ENCODE results near the gene SALL3.

The SALL3 gene

GRCh38 chr18:78979730-78980278 is at the start of gene SALL3:
Gene SALL3, plus strand, starts transcription at chr18:78979818. Its CDS starts 457 bp downstream, at chr18:78980275.
- no peaks in the 10 kb centered on the region for H3K36me3 ChIP-seq (ENCODE audit: insufficient read depth, low read length)
- no peak for TF ChIP-seq POLR2AphosphoS5 (IDR thresholded peaks at IDR 0.05; ENCODE audit: borderline replicate concordance, low read depth, low read length)
- no peak for TF ChIP-seq FOXP2 (optimal IDR thresholded peaks at IDR 0.05; ENCODE audit: control extremely low read depth, extremely low read length, insufficient read depth)
- TF ChIP-seq EZH2 (IDR thresholded peaks at IDR 0.05): no peak
- DNase-seq (ENCODE audit: low read depth, low spot score): no peak
- H3K9me3 ChIP-seq (ENCODE audit: low read depth, low read length): no peaks in the 10 kb centered on the region
- no peak within 1 kb of the TSS for H3K4me3 ChIP-seq
- no peak within 1 kb of the TSS for H3K9ac ChIP-seq (ENCODE audit: insufficient read length)
- no peak within 1 kb of the TSS for H3K27ac ChIP-seq

GRCh38 chr18:78932281-78932680 is 47.3 kb upstream of the SALL3 start:
- Histone ChIP-seq H3K36me3 (ENCODE audit: insufficient read depth, low read length) (no peaks in the 10 kb centered on the region), H3K9ac (ENCODE audit: insufficient read length) (no peak overlapping the region), H3K9me3 (ENCODE audit: low read depth, low read length) (no peaks in the 10 kb centered on the region), H3K27ac (no peak overlapping the region), H3K4me3 (no peak overlapping the region)
- TF ChIP-seq POLR2AphosphoS5 (IDR thresholded peaks at IDR 0.05; ENCODE audit: borderline replicate concordance, low read depth, low read length) (no peak), FOXP2 (optimal IDR thresholded peaks at IDR 0.05; ENCODE audit: control extremely low read depth, extremely low read length, insufficient read depth) (no peak), EZH2 (IDR thresholded peaks at IDR 0.05) (no peak)
- DNase-seq (ENCODE audit: low read depth, low spot score): no peak

GRCh38 chr18:78934003-78934402 is 45.6 kb upstream of the SALL3 start:
- Histone ChIP-seq H3K27ac (no peak overlapping the region), H3K4me3 (no peak overlapping the region), H3K36me3 (ENCODE audit: insufficient read depth, low read length) (no peaks in the 10 kb centered on the region), H3K9me3 (ENCODE audit: low read depth, low read length) (no peaks in the 10 kb centered on the region), H3K9ac (ENCODE audit: insufficient read length) (no peak overlapping the region)
- no peak for DNase-seq (ENCODE audit: low read depth, low spot score)
- TF ChIP-seq FOXP2 (optimal IDR thresholded peaks at IDR 0.05; ENCODE audit: control extremely low read depth, extremely low read length, insufficient read depth): no peak
- TF ChIP-seq EZH2 (IDR thresholded peaks at IDR 0.05): no peak
- TF ChIP-seq POLR2AphosphoS5 (IDR thresholded peaks at IDR 0.05; ENCODE audit: borderline replicate concordance, low read depth, low read length): no peak

DNA sequence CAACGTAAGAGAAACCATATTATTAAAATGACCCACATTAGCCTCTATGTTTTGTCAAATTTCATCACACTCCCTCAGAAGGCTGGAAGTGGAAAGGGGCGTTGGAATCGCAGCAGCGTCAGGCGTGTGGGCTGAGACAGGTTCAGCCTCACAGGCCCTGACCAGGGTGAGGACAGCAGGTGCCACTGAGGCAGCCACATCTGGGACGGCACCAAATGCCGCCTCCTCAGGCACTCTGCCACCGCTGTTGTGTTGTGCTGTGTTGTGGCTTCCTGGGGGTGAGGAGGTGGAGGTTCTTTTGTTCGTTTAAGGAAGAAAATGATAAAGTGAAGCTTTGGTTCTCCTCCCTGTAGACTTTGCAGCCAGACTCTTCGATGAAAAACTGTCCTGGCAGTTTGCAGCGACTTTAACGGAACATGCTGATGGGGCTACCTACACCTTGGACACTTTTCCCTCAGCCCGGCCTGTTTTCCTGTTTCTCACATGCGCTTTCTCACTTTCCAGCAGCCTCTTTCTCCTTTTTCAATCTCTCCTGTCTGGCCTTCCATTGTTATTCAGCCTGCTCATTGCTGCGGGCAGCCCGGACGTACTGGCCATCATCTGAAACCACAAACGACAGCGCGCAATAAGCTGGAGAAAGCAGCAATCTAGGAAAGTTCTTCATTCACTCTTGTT is 44.9 kb upstream of the SALL3 start:
- DNase-seq (ENCODE audit: low read depth, low spot score): no peak
- Histone ChIP-seq H3K36me3 (ENCODE audit: insufficient read depth, low read length) (no peaks in the 10 kb centered on the region), H3K27ac (no peak overlapping the region), H3K4me3 (no peak overlapping the region), H3K9ac (ENCODE audit: insufficient read length) (no peak overlapping the region), H3K9me3 (ENCODE audit: low read depth, low read length) (no peaks in the 10 kb centered on the region)
- no peak for TF ChIP-seq FOXP2 (optimal IDR thresholded peaks at IDR 0.05; ENCODE audit: control extremely low read depth, extremely low read length, insufficient read depth)
- no peak for TF ChIP-seq POLR2AphosphoS5 (IDR thresholded peaks at IDR 0.05; ENCODE audit: borderline replicate concordance, low read depth, low read length)
- no peak for TF ChIP-seq EZH2 (IDR thresholded peaks at IDR 0.05)

- DNase-seq (ENCODE audit: low read depth, low spot score): no peak
- H3K27ac ChIP-seq: no peak overlapping the region
- TF ChIP-seq FOXP2 (optimal IDR thresholded peaks at IDR 0.05; ENCODE audit: control extremely low read depth, extremely low read length, insufficient read depth) (no peak), POLR2AphosphoS5 (IDR thresholded peaks at IDR 0.05; ENCODE audit: borderline replicate concordance, low read depth, low read length) (no peak), EZH2 (IDR thresholded peaks at IDR 0.05) (no peak)
- H3K4me3 ChIP-seq: no peak overlapping the region
- H3K9me3 ChIP-seq (ENCODE audit: low read depth, low read length): no peaks in the 10 kb centered on the region
- no peak overlapping the region for H3K9ac ChIP-seq (ENCODE audit: insufficient read length)
- no peaks in the 10 kb centered on the region for H3K36me3 ChIP-seq (ENCODE audit: insufficient read depth, low read length)
Observed at GRCh38 chr18:78935406-78935805, 44.2 kb upstream of the SALL3 start.

- Histone ChIP-seq H3K27ac (no peak overlapping the region), H3K9me3 (ENCODE audit: low read depth, low read length) (no peaks in the 10 kb centered on the region), H3K9ac (ENCODE audit: insufficient read length) (no peak overlapping the region), H3K4me3 (no peak overlapping the region), H3K36me3 (ENCODE audit: insufficient read depth, low read length) (no peaks in the 10 kb centered on the region)
- TF ChIP-seq FOXP2 (optimal IDR thresholded peaks at IDR 0.05; ENCODE audit: control extremely low read depth, extremely low read length, insufficient read depth) (no peak), EZH2 (IDR thresholded peaks at IDR 0.05) (no peak), POLR2AphosphoS5 (IDR thresholded peaks at IDR 0.05; ENCODE audit: borderline replicate concordance, low read depth, low read length) (no peak)
- no peak for DNase-seq (ENCODE audit: low read depth, low spot score)
Observed at GRCh38 chr18:78936251-78937005, 43.2 kb upstream of the SALL3 start.

GRCh38 chr18:78937166-78937565 is 42.5 kb upstream of the SALL3 start:
- Histone ChIP-seq H3K27ac (no peak overlapping the region), H3K9ac (ENCODE audit: insufficient read length) (no peak overlapping the region), H3K9me3 (ENCODE audit: low read depth, low read length) (no peaks in the 10 kb centered on the region), H3K4me3 (no peak overlapping the region), H3K36me3 (ENCODE audit: insufficient read depth, low read length) (no peaks in the 10 kb centered on the region)
- no peak for DNase-seq (ENCODE audit: low read depth, low spot score)
- TF ChIP-seq FOXP2 (optimal IDR thresholded peaks at IDR 0.05; ENCODE audit: control extremely low read depth, extremely low read length, insufficient read depth): no peak
- TF ChIP-seq EZH2 (IDR thresholded peaks at IDR 0.05): no peak
- TF ChIP-seq POLR2AphosphoS5 (IDR thresholded peaks at IDR 0.05; ENCODE audit: borderline replicate concordance, low read depth, low read length): no peak

- H3K9me3 ChIP-seq (ENCODE audit: low read depth, low read length): no peaks in the 10 kb centered on the region
- H3K27ac ChIP-seq: no peak overlapping the region
- no peak for TF ChIP-seq POLR2AphosphoS5 (IDR thresholded peaks at IDR 0.05; ENCODE audit: borderline replicate concordance, low read depth, low read length)
- no peaks in the 10 kb centered on the region for H3K36me3 ChIP-seq (ENCODE audit: insufficient read depth, low read length)
- no peak overlapping the region for H3K9ac ChIP-seq (ENCODE audit: insufficient read length)
- no peak for DNase-seq (ENCODE audit: low read depth, low spot score)
- no peak overlapping the region for H3K4me3 ChIP-seq
Observed at GRCh38 chr18:78939105-78939504, 40.5 kb upstream of the SALL3 start.

Measured in SK-N-MC (cell line).